HG02981 (cell line): ENCODE data around the gene DNAJC1.

Experiments used
- ATAC-seq: cut with Tn5 transposase; IDR thresholded peaks from one replicate; pipeline ENCODE4 v1.9.1; 2021; ENCODE audit warnings: mild to moderate bottlenecking, moderate library complexity; ENCODE audit not compliant: unreplicated experiment

The DNAJC1 gene

GRCh38 chr10:21962358-21962757 is 41.2 kb downstream of the DNAJC1 start:
- ATAC-seq: no peak

DNA sequence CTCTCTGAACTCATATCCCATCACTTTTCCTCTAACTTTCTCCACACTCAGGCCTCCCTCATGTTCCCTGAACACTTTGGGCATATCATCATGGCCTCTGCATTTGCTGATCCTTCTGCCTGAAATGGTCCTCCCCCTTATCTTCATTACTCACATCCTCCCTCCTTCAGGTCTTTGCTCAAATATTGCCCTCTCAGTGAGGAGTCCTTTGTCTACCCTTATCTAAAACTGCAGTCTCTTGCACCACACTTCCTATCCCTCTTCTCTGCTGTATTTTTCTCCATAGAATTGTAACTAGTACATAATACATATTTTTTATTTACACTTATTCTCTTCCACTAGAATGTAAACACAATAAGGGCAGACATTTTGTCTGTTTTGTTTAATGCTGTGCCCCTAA is 41.7 kb downstream of the DNAJC1 start:
- ATAC-seq: no peak

GRCh38 chr10:21959998-21960397 is 43.5 kb downstream of the DNAJC1 start:
- ATAC-seq: no peak

DNA sequence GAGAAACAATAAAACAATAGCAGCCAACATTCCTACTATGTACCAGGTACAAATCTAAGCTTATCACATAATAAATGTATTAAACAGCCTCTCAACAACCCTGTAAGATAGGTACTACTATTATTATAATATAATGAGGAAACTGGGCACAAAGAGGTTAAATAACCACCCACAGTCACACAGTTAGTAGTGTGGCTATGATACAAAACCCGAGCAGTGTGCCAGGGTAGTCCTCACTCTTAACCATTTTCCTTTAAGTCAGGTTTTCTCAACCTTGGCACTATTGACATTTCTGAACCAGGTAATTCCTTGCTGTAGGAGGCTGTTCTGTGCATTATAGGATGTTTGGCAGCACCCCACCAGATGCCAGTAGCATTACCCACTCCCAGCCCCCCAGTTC is 48.8 kb downstream of the DNAJC1 start:
- no peak for ATAC-seq

- ATAC-seq: no peak
Measured at GRCh38 chr10:21954132-21954531, 49.4 kb downstream of the DNAJC1 start.

GRCh38 chr10:21953585-21954057 is 49.9 kb downstream of the DNAJC1 start:
- peak; percentile 73 for ATAC-seq

- ATAC-seq: no peak
Measured at GRCh38 chr10:21950566-21950965, 53.0 kb downstream of the DNAJC1 start.

DNA sequence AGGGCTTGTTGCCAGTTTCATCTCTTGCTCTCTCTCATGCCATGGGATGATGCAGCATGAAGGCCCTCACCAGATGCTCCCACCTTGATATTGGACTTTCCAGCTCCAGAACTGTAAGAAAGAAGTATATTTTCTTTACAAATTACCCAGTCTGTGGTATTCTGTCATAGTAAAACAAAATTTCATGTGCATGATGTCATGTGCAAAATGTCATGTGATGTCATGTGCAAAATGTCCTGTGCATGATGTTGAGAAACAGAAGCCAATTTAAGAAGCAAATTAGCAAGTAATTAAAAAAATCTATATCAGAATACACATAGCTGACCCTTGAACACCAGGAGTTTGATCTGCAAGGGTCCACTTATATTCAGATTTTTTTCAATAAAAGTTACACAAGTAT is 56.6 kb downstream of the DNAJC1 start:
- no peak for ATAC-seq

DNA sequence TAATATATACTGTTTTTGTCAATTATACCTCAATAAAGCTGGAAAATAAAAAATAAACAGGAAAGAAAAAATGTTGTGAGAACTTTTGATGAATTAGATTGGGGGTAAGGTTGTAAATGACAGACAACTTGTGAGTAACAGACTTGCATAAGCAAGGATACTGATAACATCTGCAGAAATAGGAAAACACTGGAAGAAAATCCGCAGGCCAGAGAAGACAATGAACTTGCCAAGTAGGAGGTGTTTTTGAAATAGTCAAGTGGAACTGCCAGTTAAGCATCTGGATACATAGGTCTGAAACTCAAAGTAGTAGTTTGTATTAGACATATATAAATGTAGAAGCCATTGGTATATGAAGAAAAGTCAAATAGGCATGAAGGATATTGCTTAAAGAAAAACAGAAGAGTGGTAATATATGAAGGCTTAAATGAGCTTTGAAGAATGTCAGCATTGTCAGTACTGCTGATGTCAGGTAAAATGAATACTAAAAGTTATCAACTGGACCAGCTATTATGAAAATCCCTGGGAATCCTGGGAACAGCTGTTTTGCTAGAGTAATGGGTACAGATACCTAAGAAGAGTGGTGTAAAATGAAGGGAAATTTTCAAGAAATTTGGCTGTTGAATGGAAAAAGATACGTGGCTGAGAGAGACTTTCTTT is 58.7 kb downstream of the DNAJC1 start:
- no peak for ATAC-seq

DNA sequence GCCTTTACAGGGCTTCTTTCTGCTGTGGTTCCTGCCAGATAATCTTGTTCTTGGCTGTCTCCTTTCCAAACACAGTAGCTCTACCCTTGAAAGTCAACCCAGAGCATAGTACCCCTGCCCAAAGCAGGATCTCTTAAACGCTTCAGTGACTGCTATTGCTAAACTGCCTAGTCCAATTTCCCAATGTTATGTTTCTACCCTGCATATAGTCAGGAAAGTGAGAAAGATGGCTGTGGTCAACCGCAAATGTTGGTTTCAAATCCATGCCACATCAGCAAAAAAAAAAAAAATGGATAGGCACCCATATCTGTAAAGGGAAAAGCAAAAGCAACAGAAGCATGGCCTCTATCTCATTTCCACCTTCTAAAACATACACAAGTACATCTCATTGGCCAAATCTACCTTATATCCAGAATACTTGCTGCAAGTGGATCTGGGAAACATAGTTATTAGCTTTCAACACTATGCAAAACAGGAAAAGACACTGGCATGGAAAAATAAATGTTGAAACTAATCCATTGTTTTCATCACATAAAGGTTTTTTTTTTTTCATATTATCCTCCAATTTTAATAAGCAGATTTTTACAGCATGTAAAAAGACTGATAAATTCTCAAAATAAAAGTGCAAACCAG is 59.8 kb downstream of the DNAJC1 start:
- ATAC-seq: no peak

DNA sequence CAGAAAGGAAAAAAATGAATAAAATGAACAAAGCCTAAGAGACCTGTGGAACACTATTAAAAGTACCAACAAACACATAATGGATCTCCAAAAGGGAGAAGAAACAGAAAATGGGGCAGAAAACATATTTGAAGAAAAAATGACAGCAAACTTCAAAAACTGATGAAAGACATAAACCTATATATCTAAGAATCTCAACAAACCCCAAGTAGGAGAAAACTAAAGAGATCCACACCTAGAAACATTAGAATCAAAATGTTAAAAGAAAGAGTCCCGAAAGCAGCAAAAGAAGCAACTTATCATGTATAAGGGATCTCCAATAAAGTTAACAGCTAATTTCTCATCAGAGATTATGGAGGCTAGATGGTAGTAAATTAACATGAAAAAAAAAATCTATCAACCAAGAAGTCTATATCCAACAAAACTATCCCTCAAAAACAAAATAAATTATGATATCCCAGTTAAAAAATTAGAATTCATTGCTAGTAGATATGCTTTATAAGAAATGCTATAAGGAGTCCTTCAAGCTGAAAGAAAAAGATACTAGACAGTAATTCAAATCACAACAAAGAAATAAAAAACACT is 68.0 kb downstream of the DNAJC1 start:
- no peak for ATAC-seq

- no peak for ATAC-seq
Measured at GRCh38 chr10:21934307-21934706, 69.2 kb downstream of the DNAJC1 start.

GRCh38 chr10:21929070-21929469 is 74.5 kb downstream of the DNAJC1 start:
- ATAC-seq: no peak

- no peak for ATAC-seq
Measured at GRCh38 chr10:21927631-21928353, 75.7 kb downstream of the DNAJC1 start.

DNA sequence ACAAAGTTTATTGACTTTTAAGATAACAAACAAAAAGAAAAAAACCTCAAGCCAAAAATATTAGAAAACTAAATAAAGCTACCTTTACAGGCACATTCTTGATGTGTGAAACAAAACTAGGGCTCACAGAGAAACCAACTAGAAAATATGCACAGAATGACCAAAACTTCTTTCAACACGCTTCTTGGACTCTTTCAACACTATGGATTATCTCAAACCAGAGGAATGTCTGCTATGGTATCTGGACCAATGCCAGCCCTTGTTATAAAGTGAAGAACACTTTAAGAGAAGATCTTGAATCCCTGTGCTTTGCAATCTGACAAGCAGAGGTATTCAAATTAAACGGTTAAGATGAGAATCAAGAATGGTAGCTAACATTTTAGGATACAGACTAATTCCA is 76.6 kb downstream of the DNAJC1 start:
- ATAC-seq: no peak

DNA sequence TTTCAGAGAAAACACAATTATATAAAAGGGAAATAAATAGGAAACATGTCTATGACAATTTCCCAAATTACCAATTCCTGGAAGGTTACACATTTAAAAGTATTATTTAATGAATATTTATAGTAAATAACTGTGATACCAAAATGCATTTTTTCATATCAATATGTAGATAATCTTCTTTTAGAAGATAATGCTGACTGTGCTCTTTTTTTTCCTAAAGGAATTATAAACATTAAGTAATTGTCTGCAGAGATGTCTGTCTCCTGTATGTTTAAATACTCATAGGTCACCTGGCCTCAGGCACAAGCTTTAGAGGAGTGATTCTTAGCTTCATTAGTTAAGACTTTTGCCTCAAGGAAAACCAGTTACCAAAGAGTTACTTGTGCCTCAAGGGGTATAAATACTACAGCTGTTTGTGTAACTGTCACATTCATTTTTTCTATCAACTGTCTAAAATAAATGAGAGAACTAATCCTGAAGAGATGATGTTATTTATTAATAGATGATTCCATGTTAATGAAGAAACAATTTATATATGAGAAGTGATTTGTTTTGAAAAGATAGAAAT is 77.1 kb downstream of the DNAJC1 start:
- no peak for ATAC-seq

- ATAC-seq: no peak
Measured at GRCh38 chr10:21925851-21926250, 77.7 kb downstream of the DNAJC1 start.

DNA sequence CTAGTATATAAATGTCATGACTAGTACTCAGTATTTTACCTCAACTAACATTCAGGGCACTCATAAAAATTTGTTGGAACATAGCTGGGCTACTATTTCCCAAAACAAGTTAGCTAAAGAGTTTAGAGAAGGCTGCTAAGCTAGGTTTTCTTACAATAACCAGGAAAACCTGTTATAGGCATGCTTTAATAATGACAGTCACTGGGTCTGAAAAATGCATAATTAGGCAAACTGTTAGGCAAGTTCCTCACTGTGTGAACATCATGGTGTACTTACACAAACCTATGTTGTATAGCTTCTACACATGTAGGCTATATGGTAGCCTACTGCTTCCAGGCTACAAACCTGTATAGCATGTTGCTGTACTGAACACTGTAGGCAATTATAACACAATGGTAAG is 79.0 kb downstream of the DNAJC1 start:
- ATAC-seq: no peak

DNA sequence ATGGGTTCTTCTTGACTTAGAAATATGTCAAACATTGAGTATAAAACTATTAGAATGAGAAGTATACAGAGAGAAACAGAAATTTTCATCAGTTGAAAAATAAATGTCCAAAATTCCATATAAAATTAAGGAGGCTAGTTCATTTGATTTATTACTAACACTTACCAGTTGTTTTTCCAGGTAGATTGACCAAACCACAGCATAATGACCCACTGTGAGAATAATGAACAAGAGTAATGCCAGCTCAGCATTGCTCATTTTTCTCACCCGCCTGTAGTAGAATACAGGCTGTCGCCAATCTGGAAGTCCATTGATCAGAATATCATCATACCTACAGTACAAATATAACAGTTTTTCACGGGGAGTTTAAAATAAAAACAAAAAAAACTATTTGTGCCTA is 82.9 kb downstream of the DNAJC1 start:
- no peak for ATAC-seq

- peak; percentile 59 for ATAC-seq
Measured at GRCh38 chr10:21919906-21920305, 83.6 kb downstream of the DNAJC1 start.

GRCh38 chr10:21919117-21919516 is 84.4 kb downstream of the DNAJC1 start:
- ATAC-seq: no peak
